ENCODE data around the gene SLC35F5. TPM values are rescaled to one million over a fixed set of nuclear protein-coding genes. Genes with fewer than 3 reads are reported as not detected.
A peak's percentile ranks its signal among the peaks of the same experiment; 100 is the strongest.

SLC35F5 gene
- total and polyA plus RNA-seq, 10 of the 15 experiments (the other 5 are each of a cell fraction or from before 2014, with no cell fraction given) = 1.8 to 31.3 (median 16.5) TPM

DNA sequence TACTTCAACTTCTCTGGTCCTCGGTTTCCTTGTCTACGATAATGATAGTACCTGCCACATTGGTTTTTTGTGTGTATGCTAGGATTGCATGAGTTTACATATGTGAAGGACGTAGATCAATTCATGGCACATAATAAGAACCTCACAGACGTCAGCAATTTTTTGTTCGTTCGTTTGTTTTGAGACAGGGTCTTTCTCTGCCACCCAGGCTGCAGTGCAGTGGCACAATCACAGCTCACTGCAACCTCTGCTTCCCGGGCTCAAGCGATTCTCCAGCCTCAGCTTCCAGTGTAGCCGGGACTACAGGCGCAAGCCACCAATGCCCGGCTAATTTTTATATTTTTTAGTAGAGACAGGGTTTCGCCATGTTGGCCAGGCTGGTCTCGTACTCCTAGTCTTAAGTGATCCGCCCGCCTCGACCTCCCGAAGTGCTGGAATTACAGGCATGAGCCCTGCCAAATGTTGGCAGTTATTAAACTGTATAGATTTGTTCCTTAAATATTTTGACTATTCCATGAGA lies 756 bp upstream of the SLC35F5 start:
- Histone ChIP-seq H3K27me3 (replicated peaks in 1 of 2; ENCODE audit: control insufficient read depth in 2 of 2, insufficient read depth in 2 of 2, low read length in 1 of 2) (no peaks in the 10 kb centered on the region), H3K4me3 (peak overlapping the region; percentile 97), H3K4me1 (ENCODE audit: control insufficient read depth, insufficient read depth, low read length) (no peaks in the 10 kb centered on the region), H3K27ac (ENCODE audit: control insufficient read depth, insufficient read depth) (peak overlapping the region; percentile 90), H4K20me1 (ENCODE audit: control insufficient read depth, insufficient read depth) (no peaks in the 10 kb centered on the region), H3K4me2 (ENCODE audit: control insufficient read depth, insufficient read depth) (peak overlapping the region; percentile 60), H3K36me3 (ENCODE audit: control insufficient read depth in 2 of 2, insufficient read depth in 2 of 2, low read length in 1 of 2) (no peaks in the 10 kb centered on the region), H3K9me3 (replicated peaks; ENCODE audit: control insufficient read depth, insufficient read depth, low read length) (no peaks in the 10 kb centered on the region), H3K79me2 (ENCODE audit: control insufficient read depth, insufficient read depth, low read length) (peaks cover 23% of the 10 kb centered on the region), H3K9ac (ENCODE audit: control insufficient read depth, insufficient read depth, low read length) (peak overlapping the region; percentile 83), H2AFZ (ENCODE audit: control insufficient read depth, low read depth, low read length) (peak overlapping the region; percentile 62)
- POLR2A ChIA-PET = interaction anchor here (0.8 to 2.2 kb wide), 8 partner anchors 77 to 209 kb away, joined by 3 to 14 read pairs (median 4); partner anchors contain the start of gene ACTR3
- BruUV-seq (replicated peaks) = TSS peak; percentile 99
- RAD21 ChIA-PET (ENCODE audit: unreplicated experiment) = interaction anchor here (1.0 to 1.9 kb wide), 14 partner anchors 22 to 140 kb away, joined by 3 to 19 read pairs (median 4); no protein-coding TSS in a partner anchor
- intact Hi-C loops (cut with micrococcal nuclease; ENCODE audit: unreplicated experiment) = loop anchor here (2.0 to 10.0 kb wide), 3 partner anchors 34 to 218 kb away; no protein-coding TSS in a partner anchor
- 29% methylated on average over 17 of the region's 17 CpGs for WGBS (ENCODE audit: insufficient coverage, insufficient replicate concordance, low lambda C conversion rate, missing lambda C conversion rate)
- SMC1A ChIA-PET (ENCODE audit: uncharacterized antibody, unreplicated experiment) = interaction anchor here (0.7 to 2.6 kb wide), 12 partner anchors 17 to 188 kb away, joined by 3 to 10 read pairs (median 4); no protein-coding TSS in a partner anchor
- in situ Hi-C loops (cut with MboI) = loop anchor here (5.0 kb wide), 1 partner anchor 130 kb away; no protein-coding TSS in a partner anchor
- TF ChIP-seq FOS (IDR thresholded peaks at IDR 0.05; ENCODE audit: borderline replicate concordance, extremely low read depth, insufficient read length) = no peak
- TF ChIP-seq, protein P1, sequence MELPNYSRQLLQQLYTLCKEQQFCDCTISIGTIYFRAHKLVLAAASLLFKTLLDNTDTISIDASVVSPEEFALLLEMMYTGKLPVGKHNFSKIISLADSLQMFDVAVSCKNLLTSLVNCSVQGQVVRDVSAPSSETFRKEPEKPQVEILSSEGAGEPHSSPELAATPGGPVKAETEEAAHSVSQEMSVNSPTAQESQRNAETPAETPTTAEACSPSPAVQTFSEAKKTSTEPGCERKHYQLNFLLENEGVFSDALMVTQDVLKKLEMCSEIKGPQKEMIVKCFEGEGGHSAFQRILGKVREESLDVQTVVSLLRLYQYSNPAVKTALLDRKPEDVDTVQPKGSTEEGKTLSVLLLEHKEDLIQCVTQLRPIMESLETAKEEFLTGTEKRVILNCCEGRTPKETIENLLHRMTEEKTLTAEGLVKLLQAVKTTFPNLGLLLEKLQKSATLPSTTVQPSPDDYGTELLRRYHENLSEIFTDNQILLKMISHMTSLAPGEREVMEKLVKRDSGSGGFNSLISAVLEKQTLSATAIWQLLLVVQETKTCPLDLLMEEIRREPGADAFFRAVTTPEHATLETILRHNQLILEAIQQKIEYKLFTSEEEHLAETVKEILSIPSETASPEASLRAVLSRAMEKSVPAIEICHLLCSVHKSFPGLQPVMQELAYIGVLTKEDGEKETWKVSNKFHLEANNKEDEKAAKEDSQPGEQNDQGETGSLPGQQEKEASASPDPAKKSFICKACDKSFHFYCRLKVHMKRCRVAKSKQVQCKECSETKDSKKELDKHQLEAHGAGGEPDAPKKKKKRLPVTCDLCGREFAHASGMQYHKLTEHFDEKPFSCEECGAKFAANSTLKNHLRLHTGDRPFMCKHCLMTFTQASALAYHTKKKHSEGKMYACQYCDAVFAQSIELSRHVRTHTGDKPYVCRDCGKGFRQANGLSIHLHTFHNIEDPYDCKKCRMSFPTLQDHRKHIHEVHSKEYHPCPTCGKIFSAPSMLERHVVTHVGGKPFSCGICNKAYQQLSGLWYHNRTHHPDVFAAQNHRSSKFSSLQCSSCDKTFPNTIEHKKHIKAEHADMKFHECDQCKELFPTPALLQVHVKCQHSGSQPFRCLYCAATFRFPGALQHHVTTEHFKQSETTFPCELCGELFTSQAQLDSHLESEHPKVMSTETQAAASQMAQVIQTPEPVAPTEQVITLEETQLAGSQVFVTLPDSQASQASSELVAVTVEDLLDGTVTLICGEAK (IDR thresholded peaks at IDR 0.05; ENCODE audit: borderline replicate concordance) = 0 out of 2 replicates have a peak, but pooled peaks have one; percentile 9
- no peak for ATAC-seq
- no peak for DNase-seq (ENCODE audit: low read depth, low spot score)
- CTCF ChIA-PET = interaction anchor here (0.7 to 3.0 kb wide), 12 partner anchors 12 to 222 kb away, joined by 3 to 10 read pairs (median 4); no protein-coding TSS in a partner anchor
- FAIRE-seq = no peak

All from GM12878 (cell line).